ENCODE data around the gene ADGRB3.
"Not testable (repeated sequence)": the region's sequence is repeated elsewhere in the genome, so short reads cannot be mapped to it uniquely, and the experiment has no call there.

The ADGRB3 gene

DNA sequence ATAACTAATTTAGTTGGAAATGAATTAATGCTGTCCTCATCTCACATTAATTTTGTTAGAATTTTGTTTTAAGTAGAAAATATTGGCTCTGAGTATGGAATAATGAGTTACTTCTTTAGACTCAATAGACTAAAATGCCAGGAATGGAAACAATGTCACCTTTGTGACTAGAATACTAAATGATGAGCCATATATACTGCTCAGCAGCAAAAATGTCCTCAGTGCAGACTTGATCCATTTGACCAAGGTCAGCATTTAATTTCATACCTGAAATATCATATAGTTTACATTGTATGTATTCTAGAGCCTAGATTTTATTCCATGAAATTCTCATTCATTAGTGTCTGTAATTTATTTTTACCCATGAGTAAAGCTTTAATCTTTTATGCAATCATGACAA lies 217.7 kb downstream of the ADGRB3 start:
- no peak for DNase-seq

DNA sequence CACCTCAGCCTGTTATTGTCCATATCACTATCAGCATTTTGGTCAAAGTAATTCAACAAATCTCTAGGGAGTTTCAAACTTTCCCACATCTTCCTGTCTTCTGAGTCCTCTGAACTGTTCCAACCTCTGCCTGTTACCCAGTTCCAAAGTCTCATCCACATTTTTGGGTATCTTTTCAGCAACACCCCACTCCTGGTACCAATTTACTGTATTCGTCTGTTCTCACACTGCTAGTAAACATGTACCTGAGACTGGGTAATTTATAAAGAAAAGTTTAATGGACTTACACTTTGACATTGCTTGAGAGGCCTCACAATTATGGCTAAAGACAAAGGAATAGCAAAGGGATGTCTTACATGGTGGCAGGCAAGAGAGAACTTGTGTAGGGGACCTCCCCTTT lies 224.2 kb downstream of the ADGRB3 start:
- no peak for DNase-seq

- DNase-seq, result no peak
These were observed 233.6 kb downstream of the ADGRB3 start for GRCh38 chr6:68868646-68869045.

GRCh38 chr6:68873236-68873635 lies 238.2 kb downstream of the ADGRB3 start:
- no peak for DNase-seq

DNA sequence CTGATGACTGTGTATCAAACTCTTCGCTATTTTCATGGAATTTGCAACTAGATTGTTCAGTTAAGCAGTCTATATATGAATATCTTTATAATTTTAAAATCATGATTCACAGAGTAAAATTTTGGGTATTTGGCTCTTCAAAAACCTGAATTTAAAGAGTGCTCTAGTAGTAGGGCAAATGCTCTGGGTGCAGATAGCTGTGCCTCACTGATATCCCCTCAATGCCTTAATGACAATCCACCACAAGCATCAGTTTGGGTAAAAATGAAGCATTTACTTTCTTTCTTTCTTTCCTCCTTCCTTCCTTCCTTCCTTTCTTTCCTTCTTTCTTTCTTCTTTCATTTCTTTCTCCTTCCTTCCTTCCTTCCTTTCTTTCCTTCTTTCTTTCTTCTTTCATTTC lies 239.7 kb downstream of the ADGRB3 start:
- no peak for DNase-seq

GRCh38 chr6:68875403-68875802 lies 240.3 kb downstream of the ADGRB3 start:
- no peak for DNase-seq

- DNase-seq, result peak; percentile 38
These were observed 241.9 kb downstream of the ADGRB3 start for GRCh38 chr6:68876792-68877493.

DNA sequence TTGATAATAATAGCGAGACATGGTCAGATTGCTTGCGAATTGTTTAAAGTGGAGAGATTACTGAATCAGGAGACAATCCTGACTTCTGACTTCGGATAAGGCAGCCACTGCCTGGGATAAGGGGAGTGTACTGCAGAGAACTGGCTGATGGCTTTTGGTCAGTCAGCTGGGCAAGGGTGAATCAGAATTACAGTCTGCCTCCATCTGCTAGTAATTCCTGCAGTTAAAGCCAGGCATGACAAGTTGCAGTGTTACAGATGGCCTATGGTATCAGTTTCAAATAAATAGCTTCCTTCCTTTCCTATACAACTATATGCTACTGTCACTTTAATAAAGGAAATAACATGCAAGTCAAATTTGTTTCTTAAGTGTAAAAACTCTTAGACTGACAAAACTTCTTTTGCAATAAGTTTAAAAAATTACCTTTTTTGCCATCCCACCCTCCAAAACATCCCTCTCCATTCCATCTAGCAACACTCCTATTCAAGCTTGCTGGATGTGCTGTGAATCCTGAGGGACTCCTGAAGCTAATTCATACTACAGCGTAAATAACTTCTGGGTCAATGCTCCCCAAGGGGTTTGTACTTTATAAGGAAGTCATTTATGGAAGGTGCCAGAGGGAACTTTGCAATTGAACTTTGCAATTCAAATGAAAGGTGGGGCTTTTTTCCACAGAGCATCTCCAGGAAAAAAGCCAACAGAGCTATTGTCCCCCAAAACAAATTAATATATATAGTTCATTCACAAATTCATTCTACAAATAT lies 245.2 kb downstream of the ADGRB3 start:
- DNase-seq, result peak; percentile 36

GRCh38 chr6:68883325-68883724 lies 248.2 kb downstream of the ADGRB3 start:
- DNase-seq, result not testable (repeated sequence)

DNA sequence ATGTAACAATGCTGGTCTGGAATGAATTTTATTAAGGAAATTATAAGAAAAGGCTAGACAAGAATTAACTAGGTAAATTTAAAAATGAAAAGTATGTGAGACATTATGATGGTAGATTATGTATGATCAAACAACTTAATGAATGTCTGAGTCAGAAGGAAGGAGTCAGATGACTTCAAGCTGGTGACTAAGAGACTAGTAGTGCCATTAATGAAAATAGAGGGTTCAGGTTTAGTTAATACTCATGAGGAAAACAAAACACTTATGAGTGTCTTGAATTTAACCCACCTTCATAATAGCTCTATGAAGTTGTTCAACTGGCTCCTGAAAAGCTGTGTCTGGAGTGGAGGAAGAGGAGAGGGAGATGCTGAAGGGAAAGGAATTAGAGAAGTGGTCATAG lies 256.3 kb downstream of the ADGRB3 start:
- no peak for DNase-seq

- no peak for DNase-seq
These were observed 257.4 kb downstream of the ADGRB3 start for GRCh38 chr6:68892452-68892851.

GRCh38 chr6:68895929-68896328 lies 260.8 kb downstream of the ADGRB3 start:
- no peak for DNase-seq

DNA sequence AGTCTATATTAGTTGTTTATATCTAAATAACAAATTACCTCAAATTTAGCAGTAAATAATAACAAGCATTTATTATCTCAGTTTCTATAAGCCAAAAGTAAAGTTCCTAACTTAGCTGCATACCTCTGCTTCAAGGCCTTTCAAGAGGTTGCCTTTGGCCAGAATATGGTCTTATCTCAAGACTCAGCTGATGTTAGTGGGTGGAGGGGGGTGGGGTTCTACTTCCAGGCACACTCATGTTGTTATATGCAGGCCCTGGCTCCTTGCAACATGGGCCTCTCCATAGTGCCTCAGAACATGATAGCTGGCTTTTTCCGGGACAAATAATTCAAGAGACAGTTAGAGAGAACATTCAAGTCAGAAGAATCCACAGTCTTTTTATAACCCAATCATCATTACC lies 266.0 kb downstream of the ADGRB3 start:
- no peak for DNase-seq

DNA sequence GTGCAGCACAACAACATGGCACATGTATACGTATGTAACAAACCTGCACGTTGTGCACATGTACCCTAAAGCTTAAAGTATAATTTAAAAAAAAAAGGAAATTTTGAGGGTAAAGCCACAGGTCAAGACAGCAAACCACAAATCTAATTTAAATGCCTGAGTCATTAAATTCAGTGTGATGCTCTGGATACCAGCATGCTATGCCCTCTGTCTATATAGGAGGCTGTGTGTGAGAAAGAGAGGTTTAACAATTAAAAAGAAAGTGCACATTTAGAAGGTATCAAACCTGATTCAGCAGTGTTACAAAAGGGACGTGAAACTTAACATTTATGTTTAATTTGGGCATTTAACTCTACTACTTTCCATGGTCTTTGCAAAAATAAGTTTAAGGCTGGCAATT lies 276.3 kb downstream of the ADGRB3 start:
- DNase-seq, result no peak

GRCh38 chr6:68911811-68912210 lies 276.7 kb downstream of the ADGRB3 start:
- no peak for DNase-seq

- not testable (repeated sequence) for DNase-seq
These were observed 277.7 kb downstream of the ADGRB3 start for GRCh38 chr6:68912805-68913204.

GRCh38 chr6:68915586-68915985 lies 280.5 kb downstream of the ADGRB3 start:
- DNase-seq, result no peak

GRCh38 chr6:68919537-68919936 lies 284.5 kb downstream of the ADGRB3 start:
- no peak for DNase-seq

DNA sequence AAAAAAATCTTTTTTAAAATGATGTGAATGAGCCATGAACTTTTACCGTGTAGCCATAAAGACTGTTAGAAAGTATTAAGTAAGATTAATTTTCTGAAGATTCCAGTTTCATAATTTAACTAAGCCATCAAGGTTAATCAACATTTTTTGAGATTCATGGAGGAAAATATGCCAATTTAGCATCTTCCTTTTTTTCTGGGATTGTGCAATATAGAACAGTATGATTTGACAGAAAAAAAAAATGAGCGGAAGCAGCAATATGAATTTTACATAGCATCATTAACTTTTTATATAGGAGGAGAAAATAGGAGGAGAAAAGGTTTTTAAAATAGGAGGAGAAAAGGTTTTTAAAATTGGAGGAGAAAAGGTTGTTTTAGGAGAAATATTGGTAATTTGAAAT lies 306.3 kb downstream of the ADGRB3 start:
- DNase-seq, result no peak

GRCh38 chr6:68947721-68948120 lies 312.6 kb downstream of the ADGRB3 start:
- no peak for DNase-seq

DNA sequence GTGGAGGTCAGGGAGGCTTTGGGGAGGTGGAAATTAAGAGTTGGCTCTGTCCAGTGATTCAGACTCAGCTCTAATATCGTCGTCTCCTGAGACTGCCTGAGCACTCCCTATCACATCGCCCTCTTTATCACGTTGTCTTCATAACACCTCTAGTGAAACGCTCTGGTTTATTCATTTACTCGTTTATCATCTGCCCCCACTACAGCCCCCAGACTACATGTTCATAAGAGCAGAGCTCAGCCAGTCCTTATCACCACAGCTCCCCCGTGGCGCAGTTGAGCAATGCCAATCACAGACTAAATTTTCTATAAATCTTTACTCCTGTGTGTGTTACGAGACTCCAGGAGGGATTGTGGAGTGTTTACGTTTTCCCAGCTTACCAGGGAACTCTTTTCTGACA lies 316.2 kb downstream of the ADGRB3 start:
- DNase-seq, result no peak

GRCh38 chr6:68958327-68958726 lies 323.2 kb downstream of the ADGRB3 start:
- DNase-seq, result no peak

DNA sequence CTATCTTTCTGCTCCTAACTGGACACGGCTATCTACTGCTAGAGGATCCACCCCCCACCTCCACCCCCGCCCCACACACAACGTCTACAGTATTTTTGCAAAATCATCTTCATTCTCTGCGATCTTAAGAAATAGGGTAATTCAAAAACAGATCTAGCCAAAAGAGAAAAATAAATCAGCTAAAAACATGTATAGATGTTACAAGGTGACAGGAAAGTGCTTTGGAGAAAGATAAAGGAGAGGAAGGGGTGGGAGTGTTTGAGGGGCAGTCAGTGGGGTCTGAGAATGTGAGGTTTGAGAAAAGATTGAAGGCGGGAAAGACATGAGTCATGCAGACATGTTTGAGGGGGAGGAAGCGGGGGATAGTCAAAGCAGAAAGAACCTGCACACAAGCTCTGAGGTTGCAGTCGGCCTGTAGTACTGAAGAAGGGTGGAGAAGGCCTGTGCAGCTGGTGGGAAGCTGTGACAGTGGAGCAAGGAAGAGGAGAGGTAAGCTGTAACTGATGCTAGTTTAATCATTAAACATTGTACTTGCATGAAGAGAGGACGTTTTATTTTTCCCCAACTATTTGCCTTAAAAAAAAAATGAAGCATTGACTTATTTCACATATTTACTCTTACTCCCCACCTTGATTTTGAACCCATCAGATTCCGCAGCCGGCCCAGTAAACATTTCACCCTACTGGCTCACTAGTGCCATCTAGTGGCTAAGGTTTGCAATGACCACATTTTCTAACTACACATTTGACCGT lies 332.6 kb downstream of the ADGRB3 start:
- peak; percentile 84 for DNase-seq

- no peak for DNase-seq
These were observed 333.2 kb downstream of the ADGRB3 start for GRCh38 chr6:68968301-68968649.

Data from eye (tissue), 1 donor.